Vagina (tissue), 2 donors: ENCODE results near the gene ARHGAP6. TPM values are rescaled to one million over a fixed set of nuclear protein-coding genes. Genes with fewer than 3 reads are reported as not detected.

ENCODE experiments used
- DNase-seq, 2 donors: peaks; one replicate each; pipeline ENCODE4 v3.0.0-alpha.2; 2017; ENCODE audit errors: extremely low spot score in 2 of 2
- H3K27ac ChIP-seq: fragments of 200-600 bp; sonication (generic); one replicate; pipeline ENCODE4 v1.5.1; 2019
- H3K27me3 ChIP-seq: fragments of 200-600 bp; sonication (generic); one replicate; pipeline ENCODE4 v1.5.1; 2019
- H3K36me3 ChIP-seq, 2 donors: fragments of 200-600 bp; sonication (generic); one replicate each; pipeline ENCODE4 v1.5.1; 2017 to 2019
- H3K4me1 ChIP-seq: fragments of 200-600 bp; sonication (generic); one replicate; pipeline ENCODE4 v1.5.1; 2019
- H3K4me3 ChIP-seq, 2 donors: fragments of 200-600 bp; sonication (generic); 1 replicate in 1 of 2; 2 replicates in 1 of 2; pipeline ENCODE4 v1.5.1; 2016 to 2019
- H3K9me3 ChIP-seq: fragments of 200-600 bp; sonication (generic); one replicate; pipeline ENCODE4 v1.5.1; 2019
- POLR2A ChIP-seq, 2 donors: fragments of 450-650 bp; IDR thresholded peaks; one replicate each; pipeline ENCODE4 v1.6.1; 2017; ENCODE audit warnings: antibody characterized with exemption in 2 of 2, mild to moderate bottlenecking in 2 of 2, moderate library complexity in 2 of 2
- POLR2AphosphoS5 ChIP-seq, 2 donors: sonication (generic); formaldehyde crosslinking; IDR thresholded peaks; one replicate each; pipeline ENCODE4 v1.9.0; 2017; ENCODE audit warnings: antibody characterized with exemption in 2 of 2, mild to moderate bottlenecking in 2 of 2, low read depth in 1 of 2; ENCODE audit not compliant: insufficient read depth in 1 of 2
- intact Hi-C: fragments of 100-400 bp; cut with DNase I; formaldehyde crosslinking; loops from one replicate; pipeline ENCODE4 v1.15.1; 2023
- total RNA-seq: library from RNA; depleted of rRNA; stranded (reverse); fragments of >200 nt; gene quantifications from one replicate; pipeline ENCODE4 v1.2.3, GENCODE V29; 2016
- TF ChIP-seq, protein P1 (sequence below), 3 experiments: fragments of 450-650 bp in 2 of 3; fragments of 200-600 bp in 1 of 3; sonication (generic) in 1 of 3; IDR thresholded peaks; one replicate each; pipeline ENCODE4 v1.5.1; 2017 to 2019; ENCODE audit warnings: antibody characterized with exemption in 3 of 3, mild to moderate bottlenecking in 2 of 3, moderate library complexity in 2 of 3

Gene ARHGAP6
- total RNA-seq, 1 donor from 2014 or later, result 15.7 TPM

DNA sequence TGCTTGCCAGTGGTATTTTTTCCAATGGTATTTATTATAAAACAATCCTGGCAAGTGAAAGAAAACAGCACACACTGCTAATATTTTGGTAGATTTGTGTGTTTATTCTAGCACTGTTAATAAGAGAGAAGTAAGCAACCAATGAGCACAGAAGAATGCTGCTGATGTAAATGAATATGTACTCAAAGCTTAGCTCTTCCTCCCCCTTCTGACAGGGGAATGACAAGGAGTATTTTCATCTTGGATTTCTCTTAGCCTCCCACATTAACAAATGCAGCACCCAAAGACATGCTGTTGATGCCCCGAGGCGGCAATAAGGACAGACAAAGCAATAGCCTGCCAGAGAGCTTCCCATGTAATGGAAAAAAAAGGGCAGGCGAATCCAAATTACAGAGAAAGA is 18.6 kb downstream of the ARHGAP6 start:
- Histone ChIP-seq H3K27ac (no peak overlapping the region), H3K4me1 (no peaks in the 10 kb centered on the region), H3K4me3 (no peak overlapping the region), H3K9me3 (no peaks in the 10 kb centered on the region), H3K36me3 (no peaks in the 10 kb centered on the region), H3K27me3 (no peaks in the 10 kb centered on the region)
- TF ChIP-seq POLR2A (IDR thresholded peaks at IDR 0.05) (no peak), POLR2AphosphoS5 (IDR thresholded peaks at IDR 0.05; ENCODE audit: insufficient read depth in 1 of 2, low read depth in 1 of 2) (no peak)
- TF ChIP-seq, protein P1, sequence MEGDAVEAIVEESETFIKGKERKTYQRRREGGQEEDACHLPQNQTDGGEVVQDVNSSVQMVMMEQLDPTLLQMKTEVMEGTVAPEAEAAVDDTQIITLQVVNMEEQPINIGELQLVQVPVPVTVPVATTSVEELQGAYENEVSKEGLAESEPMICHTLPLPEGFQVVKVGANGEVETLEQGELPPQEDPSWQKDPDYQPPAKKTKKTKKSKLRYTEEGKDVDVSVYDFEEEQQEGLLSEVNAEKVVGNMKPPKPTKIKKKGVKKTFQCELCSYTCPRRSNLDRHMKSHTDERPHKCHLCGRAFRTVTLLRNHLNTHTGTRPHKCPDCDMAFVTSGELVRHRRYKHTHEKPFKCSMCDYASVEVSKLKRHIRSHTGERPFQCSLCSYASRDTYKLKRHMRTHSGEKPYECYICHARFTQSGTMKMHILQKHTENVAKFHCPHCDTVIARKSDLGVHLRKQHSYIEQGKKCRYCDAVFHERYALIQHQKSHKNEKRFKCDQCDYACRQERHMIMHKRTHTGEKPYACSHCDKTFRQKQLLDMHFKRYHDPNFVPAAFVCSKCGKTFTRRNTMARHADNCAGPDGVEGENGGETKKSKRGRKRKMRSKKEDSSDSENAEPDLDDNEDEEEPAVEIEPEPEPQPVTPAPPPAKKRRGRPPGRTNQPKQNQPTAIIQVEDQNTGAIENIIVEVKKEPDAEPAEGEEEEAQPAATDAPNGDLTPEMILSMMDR (IDR thresholded peaks at IDR 0.05), result no peak
- intact Hi-C loops, result no loop called here
- DNase-seq, result no peak

DNA sequence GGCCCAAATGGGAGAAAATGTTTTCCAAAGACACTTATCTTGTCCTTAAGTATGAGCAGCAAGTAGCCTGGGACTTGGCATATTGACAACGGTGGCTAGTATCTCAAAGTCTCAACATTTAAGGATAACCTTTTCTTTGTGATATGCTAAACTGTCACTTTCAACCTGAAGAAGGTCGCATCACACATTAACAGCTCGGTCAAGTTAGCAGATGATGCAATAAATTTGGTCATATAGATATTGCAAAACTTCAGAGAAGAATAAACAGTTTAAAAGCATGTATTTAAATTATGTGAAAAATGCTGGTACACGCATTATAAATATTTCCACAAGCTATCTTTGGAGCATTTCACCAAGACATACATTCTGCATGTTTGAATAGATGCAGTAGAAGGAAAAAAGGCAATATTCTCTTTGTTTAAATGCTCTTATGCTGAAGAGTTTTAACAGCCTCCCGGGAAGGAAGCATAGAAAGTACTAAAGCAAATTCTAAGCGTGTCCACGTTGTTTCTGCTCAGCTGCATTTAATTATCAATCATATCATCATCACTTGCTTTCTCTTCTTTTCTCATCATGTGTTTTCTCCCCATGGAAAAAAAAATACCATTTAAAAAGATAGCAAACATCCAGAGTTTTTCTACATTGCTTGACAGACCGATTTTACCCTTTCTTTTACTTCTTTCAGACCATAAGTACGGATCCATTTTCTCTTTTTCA is 24.2 kb downstream of the ARHGAP6 start:
- Histone ChIP-seq H3K27me3 (no peaks in the 10 kb centered on the region), H3K36me3 (no peaks in the 10 kb centered on the region), H3K27ac (no peak overlapping the region), H3K4me3 (no peak overlapping the region), H3K4me1 (no peaks in the 10 kb centered on the region), H3K9me3 (no peaks in the 10 kb centered on the region)
- intact Hi-C loops, result no loop called here
- DNase-seq, result no peak
- TF ChIP-seq POLR2AphosphoS5 (IDR thresholded peaks at IDR 0.05; ENCODE audit: insufficient read depth in 1 of 2, low read depth in 1 of 2) (no peak), POLR2A (IDR thresholded peaks at IDR 0.05) (no peak)
- TF ChIP-seq, protein P1 (IDR thresholded peaks at IDR 0.05), result no peak

DNA sequence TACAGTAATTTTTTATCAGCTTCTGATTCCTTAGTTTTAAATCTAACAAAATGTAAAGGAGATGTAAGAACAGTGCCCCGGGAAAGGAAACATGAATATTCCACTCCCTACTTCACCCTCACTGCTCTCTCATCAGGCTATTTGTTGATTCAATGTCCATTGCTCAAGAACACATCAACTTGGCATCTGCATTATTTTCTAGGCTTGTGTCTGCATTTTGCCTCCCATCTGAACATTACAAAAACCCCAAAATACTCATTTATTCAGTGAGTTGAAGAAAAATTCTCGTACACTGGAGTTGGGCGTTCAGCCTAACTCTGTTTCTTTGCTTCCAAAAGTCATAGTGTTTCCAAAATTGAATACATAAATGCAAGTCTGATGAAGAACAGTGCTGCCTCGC is 25.6 kb downstream of the ARHGAP6 start:
- H3K9me3 ChIP-seq, result no peaks in the 10 kb centered on the region
- H3K27me3 ChIP-seq, result no peaks in the 10 kb centered on the region
- TF ChIP-seq, protein P1 (IDR thresholded peaks at IDR 0.05), result no peak
- TF ChIP-seq POLR2A (IDR thresholded peaks at IDR 0.05) (no peak), POLR2AphosphoS5 (IDR thresholded peaks at IDR 0.05; ENCODE audit: insufficient read depth in 1 of 2, low read depth in 1 of 2) (no peak)
- no peak for DNase-seq
- no peaks in the 10 kb centered on the region for H3K36me3 ChIP-seq
- no peak overlapping the region for H3K27ac ChIP-seq
- no peaks in the 10 kb centered on the region for H3K4me1 ChIP-seq
- intact Hi-C loops, result no loop called here
- no peak overlapping the region for H3K4me3 ChIP-seq

DNA sequence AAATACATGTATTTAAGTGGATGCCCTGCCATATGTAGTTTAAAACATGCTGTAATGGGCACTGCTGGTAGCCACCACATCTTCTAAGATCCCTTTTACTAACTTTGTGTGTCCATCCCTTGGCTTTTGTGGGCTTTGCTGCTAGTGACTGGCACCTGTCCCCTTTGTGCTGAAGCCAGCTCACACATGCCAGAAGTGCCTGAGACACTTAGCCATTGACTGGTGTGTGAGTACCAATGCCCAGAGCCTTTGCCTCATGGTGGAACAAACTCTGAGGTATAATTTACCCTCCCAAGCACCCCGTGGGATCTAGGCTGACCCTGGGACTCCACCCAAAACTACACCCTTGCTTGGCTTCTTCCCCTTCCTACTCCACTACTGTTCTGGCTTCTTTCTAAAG is 33.0 kb downstream of the ARHGAP6 start:
- Histone ChIP-seq H3K36me3 (no peaks in the 10 kb centered on the region), H3K27ac (no peak overlapping the region), H3K4me3 (no peak overlapping the region), H3K9me3 (no peaks in the 10 kb centered on the region), H3K27me3 (no peaks in the 10 kb centered on the region), H3K4me1 (no peaks in the 10 kb centered on the region)
- no peak for TF ChIP-seq POLR2AphosphoS5 (IDR thresholded peaks at IDR 0.05; ENCODE audit: insufficient read depth in 1 of 2, low read depth in 1 of 2)
- TF ChIP-seq, protein P1 (IDR thresholded peaks at IDR 0.05), result no peak
- intact Hi-C loops, result no loop called here
- no peak for DNase-seq

DNA sequence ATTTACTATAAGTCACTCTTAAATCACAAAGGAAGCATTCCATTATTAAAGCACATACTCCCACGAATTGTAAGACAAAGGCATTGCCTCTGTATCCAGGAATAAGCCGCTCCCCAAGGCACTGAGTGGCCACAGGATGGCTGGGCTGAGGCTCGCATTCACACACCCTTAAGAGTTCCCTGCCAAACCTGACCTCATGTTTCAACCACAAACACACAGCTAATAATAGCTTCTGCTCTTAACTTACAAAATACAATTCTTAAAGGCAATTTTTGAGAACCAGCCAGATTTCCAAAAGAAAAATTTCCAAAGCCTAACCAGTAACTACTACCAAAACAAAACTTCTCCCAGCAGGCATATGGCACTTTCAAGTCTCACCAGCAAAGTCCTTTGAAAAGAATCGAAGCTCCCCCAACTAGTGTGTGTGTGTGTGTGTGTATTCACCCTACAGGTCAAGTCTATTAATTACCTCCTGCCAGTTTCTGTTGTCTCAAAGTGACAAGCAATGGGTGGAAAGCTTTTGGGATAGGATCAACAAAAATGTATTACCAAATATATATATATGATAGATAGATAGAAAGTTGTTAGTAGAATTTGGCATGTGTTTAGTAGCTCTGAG is 36.0 kb downstream of the ARHGAP6 start:
- H3K4me1 ChIP-seq, result no peaks in the 10 kb centered on the region
- DNase-seq, result no peak
- H3K36me3 ChIP-seq, result no peaks in the 10 kb centered on the region
- no peaks in the 10 kb centered on the region for H3K27me3 ChIP-seq
- intact Hi-C loops, result no loop called here
- no peak overlapping the region for H3K4me3 ChIP-seq
- TF ChIP-seq POLR2AphosphoS5 (IDR thresholded peaks at IDR 0.05; ENCODE audit: insufficient read depth in 1 of 2, low read depth in 1 of 2), result no peak
- TF ChIP-seq, protein P1 (IDR thresholded peaks at IDR 0.05), result no peak
- no peak for TF ChIP-seq POLR2A (IDR thresholded peaks at IDR 0.05)
- H3K9me3 ChIP-seq, result no peaks in the 10 kb centered on the region
- H3K27ac ChIP-seq, result no peak overlapping the region
